Panc1 (cell line): Measurements from ENCODE around the gene STYK1.

Source experiments
- CTCF ChIP-seq: fragments of 450-650 bp; IDR thresholded peaks from 2 replicates; pipeline ENCODE4 v1.5.1; 2017; ENCODE audit warnings: mild to moderate bottlenecking
- POLR2AphosphoS5 ChIP-seq: IDR thresholded peaks from 2 replicates; pipeline ENCODE4 v1.6.1; 2012; ENCODE audit warnings: mild to moderate bottlenecking, low read depth, low read length, moderate library complexity
- REST ChIP-seq, 2 experiments: IDR thresholded peaks; 2 replicates each; pipeline ENCODE4 v1.6.1; 2011 to 2012; ENCODE audit warnings: low read depth in 2 of 2, control low read depth in 1 of 2, low read length in 1 of 2, mild to moderate bottlenecking in 1 of 2, moderate library complexity in 1 of 2; ENCODE audit not compliant: insufficient read depth in 1 of 2
- TCF7L2 ChIP-seq: IDR thresholded peaks from 2 replicates; pipeline ENCODE4 v1.6.1; 2011; ENCODE audit warnings: mild to moderate bottlenecking, low read depth, low read length, inconsistent platforms

GRCh38 chr12:10571141-10571540 is 102.7 kb downstream of the STYK1 start:
- no peak for TF ChIP-seq CTCF
- TF ChIP-seq POLR2AphosphoS5: no peak
- no peak for TF ChIP-seq TCF7L2
- TF ChIP-seq REST (IDR thresholded peaks at IDR 0.05; ENCODE audit: insufficient read depth in 1 of 2, low read depth in 2 of 2, low read length in 1 of 2): no peak
